Heart left ventricle (tissue), 13 donors: ENCODE data around the gene TMC6.
A peak's percentile ranks its signal among the peaks of the same experiment; 100 is the strongest.

Experiments
- CTCF ChIP-seq, 12 donors: fragments of 200-600 bp; sonication (generic) in 4 of 12; IDR thresholded peaks; one replicate each; pipeline versions ENCODE4 v1.5.0 to v1.8.0; 2018 to 2022; ENCODE audit warnings: antibody characterized with exemption in 12 of 12, mild to moderate bottlenecking in 5 of 12
- POLR2A ChIP-seq, 2 donors: fragments of 450-650 bp; IDR thresholded peaks; one replicate each; pipeline ENCODE4 v1.6.1; 2017; ENCODE audit warnings: antibody characterized with exemption in 2 of 2, mild to moderate bottlenecking in 2 of 2, moderate library complexity in 2 of 2
- donor health status: ischemic (EF 13 %, LVEDD 7.1; RV severe dilation, severe dysfunction).
- donor health status: DM: no; HTN: yes; CAD: no.
- donor health status: DM: no; HTN: no; CAD: no.
- donor health status: ischemic (EF 25% LVEDD 6.9; RV normal size, moderate dysfunction).
- donor health status: ischemic (EF 25% LVEDD 5.7; RV mildly dilated, moderate dysfunction).
- donor health status: ischemic (EF 35%, LVEDD 5.7; RV mildly dilated, moderate dysfunction).
- donor health status: nonischemic (EF 11% LVEDD 7.7; RV severe dilation, severe dysfunction).
- donor health status: DM: yes; HTN: yes; CAD: no.
- donor health status: PGD.
- donor health status: ischemic (EF 29% LVEDD 5.4; RV normal size, mild dysfunction).
- donor health status: nonischemic (EF 23%, LVEDD 6.1; RV moderate dilation, normal function).

GRCh38 chr17:78140169-78141051 lies 11.9 kb upstream of the TMC6 start:
- TF ChIP-seq CTCF (IDR thresholded peaks at IDR 0.05) (no peak), POLR2A (IDR thresholded peaks at IDR 0.05) (peak in 1 of 2 donors; percentile 27)
